Measurements from ENCODE around the gene STXBP5L. TPM values are rescaled to one million over a fixed set of nuclear protein-coding genes. Genes with fewer than 3 reads are reported as not detected.
"Not testable (repeated sequence)": the region's sequence is repeated elsewhere in the genome, so short reads cannot be mapped to it uniquely, and the experiment has no call there.

The STXBP5L gene
- under 1 TPM in 1 of 3 donors, not detected in 2; 0.13 TPM for polyA plus RNA-seq

GRCh38 chr3:120908030-120908794 lies at the start of gene STXBP5L:
Gene STXBP5L, plus strand, starts transcription at chr3:120908205. Its CDS starts 1,374 bp downstream, at chr3:120909579.
- no peak within 1 kb of the TSS for H3K27ac ChIP-seq (ENCODE audit: low read depth, low read length)
- 1 to 3% (median 1%) methylated on average over 75 to 83 of the region's 83 CpGs for WGBS, 3 donors

GRCh38 chr3:120858521-120858920 lies 49.5 kb upstream of the STXBP5L start:
- no peak overlapping the region for H3K27ac ChIP-seq (ENCODE audit: low read depth, low read length)
- 86 to 87% (median 87%) methylated on average over 3 of the region's 3 CpGs for WGBS, 3 donors

DNA sequence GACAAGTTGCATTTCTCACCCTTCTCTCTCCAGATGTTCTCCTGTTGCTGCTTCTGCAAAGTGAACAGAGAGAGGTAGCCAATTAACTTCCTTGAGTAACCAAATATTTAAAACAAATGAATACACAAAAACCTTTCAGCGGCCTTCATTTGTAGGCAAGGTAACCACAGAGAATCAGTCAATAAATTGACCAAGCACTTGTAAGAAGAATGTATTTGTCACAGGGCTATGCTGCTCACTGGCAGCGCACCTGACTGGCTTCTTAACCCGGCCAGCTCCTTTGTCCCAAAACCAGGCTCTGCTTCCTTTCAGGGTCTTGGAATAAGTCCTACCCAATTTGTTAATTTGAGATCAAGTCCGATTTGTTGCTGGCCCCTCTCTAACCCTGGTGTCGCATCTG lies 43.5 kb upstream of the STXBP5L start:
- no peak overlapping the region for H3K27ac ChIP-seq (ENCODE audit: low read depth, low read length)
- 53 to 73% (median 73%) methylated on average over 5 of the region's 5 CpGs for WGBS, 3 donors

DNA sequence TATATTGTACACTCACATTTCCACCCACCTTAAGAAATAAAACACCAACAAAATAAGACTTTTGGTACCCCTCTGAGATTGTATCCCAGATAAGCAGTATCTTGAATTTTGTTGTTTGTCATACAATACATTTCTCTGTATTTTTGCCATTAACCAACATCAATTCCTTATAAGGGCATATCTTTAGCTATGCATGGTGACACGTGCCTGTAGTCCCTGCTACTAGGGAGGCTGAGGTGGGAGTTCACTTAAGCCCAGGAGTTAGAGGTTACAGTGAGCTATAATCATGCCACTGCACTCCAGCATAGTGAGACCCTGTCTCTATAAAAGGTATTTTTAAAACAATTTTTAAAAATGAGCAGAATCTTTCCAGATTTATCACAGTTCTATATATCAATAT lies 32.5 kb upstream of the STXBP5L start:
- 50 to 81% (median 61%) methylated on average over 1 of the region's 1 CpG for WGBS, 3 donors
- no peak overlapping the region for H3K27ac ChIP-seq (ENCODE audit: low read depth, low read length)

- no peak overlapping the region for H3K27ac ChIP-seq (ENCODE audit: low read depth, low read length)
- 52 to 58% (median 53%) methylated on average over 4 of the region's 4 CpGs for WGBS, 3 donors
These were observed 32.0 kb upstream of the STXBP5L start for GRCh38 chr3:120875989-120876388.

- no peak overlapping the region for H3K27ac ChIP-seq (ENCODE audit: low read depth, low read length)
- 65 to 80% (median 66%) methylated on average over 4 of the region's 4 CpGs for whole genome bisulfite sequencing, 3 donors
These were observed 28.6 kb upstream of the STXBP5L start for GRCh38 chr3:120879411-120879810.

- H3K27ac ChIP-seq (ENCODE audit: low read depth, low read length) = no peak overlapping the region
These were observed 15.1 kb upstream of the STXBP5L start for GRCh38 chr3:120892921-120893320.

DNA sequence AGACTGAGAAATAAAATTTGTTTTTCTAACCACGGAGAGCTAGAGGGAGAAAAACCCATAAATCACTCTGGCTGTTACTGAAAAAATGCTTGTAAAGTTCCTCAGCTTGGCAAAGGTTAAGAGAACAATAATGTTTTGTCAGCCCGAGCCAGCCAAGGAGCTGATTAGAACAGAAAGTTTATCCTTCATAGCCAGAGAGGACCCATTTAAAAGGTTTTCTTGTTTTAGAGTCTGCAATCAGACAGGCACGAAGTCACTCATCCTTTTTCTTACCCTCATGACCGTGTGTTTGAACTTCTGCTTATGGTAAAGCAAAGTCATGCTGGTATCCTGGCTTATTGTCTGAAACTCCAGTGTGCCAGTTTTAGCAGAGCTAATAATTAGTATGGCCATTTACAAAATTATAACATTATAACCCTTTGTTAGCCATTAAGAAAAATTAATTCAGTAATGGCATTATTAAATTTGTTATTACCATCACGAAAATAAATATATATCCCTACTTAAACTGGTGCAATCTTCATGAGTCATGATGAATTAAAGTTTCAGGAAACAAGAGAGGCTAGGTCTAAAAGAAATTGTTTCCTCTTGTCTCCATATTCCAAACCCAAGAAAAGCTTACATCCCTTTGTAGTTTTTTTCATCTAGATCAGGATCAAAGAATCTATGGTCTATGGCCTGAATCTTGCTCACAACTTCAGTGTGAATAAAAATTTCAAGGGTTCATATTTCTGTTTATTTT lies 13.5 kb upstream of the STXBP5L start:
- no peak overlapping the region for H3K27ac ChIP-seq (ENCODE audit: low read depth, low read length)
- 6 to 24% (median 7%) methylated on average over 5 of the region's 5 CpGs for WGBS, 3 donors

GRCh38 chr3:120901716-120902115 lies 6.3 kb upstream of the STXBP5L start:
- WGBS, 3 donors = 85 to 96% (median 94%) methylated on average over 5 to 6 of the region's 6 CpGs
- H3K27ac ChIP-seq (ENCODE audit: low read depth, low read length) = not testable (repeated sequence)

DNA sequence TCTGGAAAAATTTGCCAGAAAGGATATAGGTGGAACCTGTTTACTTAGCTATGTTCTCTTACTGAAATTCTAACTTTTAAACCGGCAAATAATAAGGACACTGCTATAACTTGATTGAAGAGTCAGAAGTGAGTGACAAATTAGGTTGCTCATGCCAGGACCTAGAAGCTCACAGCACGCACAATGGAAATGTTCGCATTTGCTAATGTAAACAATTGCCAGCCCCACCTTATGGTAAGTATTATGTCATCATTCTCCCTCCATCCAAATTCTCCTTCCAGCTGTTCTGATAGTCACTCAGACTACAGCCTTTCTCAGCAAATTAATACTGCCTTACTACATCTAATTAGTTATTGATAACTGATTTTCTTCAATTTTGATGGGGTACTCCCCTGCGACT lies 4.8 kb upstream of the STXBP5L start:
- H3K27ac ChIP-seq (ENCODE audit: low read depth, low read length) = no peak overlapping the region
- 48 to 73% (median 70%) methylated on average over 4 of the region's 4 CpGs for WGBS, 3 donors

- H3K27ac ChIP-seq (ENCODE audit: low read depth, low read length) = no peak overlapping the region
- WGBS, 3 donors = 1 to 10% (median 7%) methylated on average over 11 of the region's 11 CpGs
These were observed 361 bp upstream of the STXBP5L start for GRCh38 chr3:120907659-120908029.

GRCh38 chr3:120908795-120909601 lies 993 bp downstream of the STXBP5L start:
- no peak overlapping the region for H3K27ac ChIP-seq (ENCODE audit: low read depth, low read length)
- 2 to 4% (median 3%) methylated on average over 21 to 26 of the region's 26 CpGs for WGBS, 3 donors

GRCh38 chr3:120909602-120909878 lies 1.5 kb downstream of the STXBP5L start:
- no peak overlapping the region for H3K27ac ChIP-seq (ENCODE audit: low read depth, low read length)
- 5 to 13% (median 9%) methylated on average over 4 of the region's 4 CpGs for whole genome bisulfite sequencing, 3 donors

DNA sequence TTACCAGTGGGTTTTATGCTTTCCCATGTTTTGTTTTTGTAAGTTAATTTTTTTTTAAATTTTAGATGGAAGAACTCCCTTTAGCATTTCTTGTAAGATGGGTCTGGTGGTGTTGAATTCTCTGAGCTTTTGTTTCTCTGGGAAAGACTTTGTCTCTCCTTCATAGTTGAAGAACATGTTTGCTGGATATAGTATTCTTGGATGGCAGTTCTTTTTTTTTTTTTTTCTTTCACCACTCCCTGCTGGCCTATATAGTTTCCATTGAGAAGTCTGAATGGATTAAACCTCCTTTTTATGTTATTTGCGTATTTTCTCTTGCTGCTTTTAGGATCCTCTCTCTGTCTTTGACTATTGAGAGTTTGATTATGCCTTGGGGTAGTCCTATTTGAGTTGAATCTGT lies 18.1 kb downstream of the STXBP5L start:
- 71 to 89% (median 86%) methylated on average over 1 of the region's 1 CpG for WGBS, 3 donors
- H3K27ac ChIP-seq (ENCODE audit: low read depth, low read length) = no peak overlapping the region

DNA sequence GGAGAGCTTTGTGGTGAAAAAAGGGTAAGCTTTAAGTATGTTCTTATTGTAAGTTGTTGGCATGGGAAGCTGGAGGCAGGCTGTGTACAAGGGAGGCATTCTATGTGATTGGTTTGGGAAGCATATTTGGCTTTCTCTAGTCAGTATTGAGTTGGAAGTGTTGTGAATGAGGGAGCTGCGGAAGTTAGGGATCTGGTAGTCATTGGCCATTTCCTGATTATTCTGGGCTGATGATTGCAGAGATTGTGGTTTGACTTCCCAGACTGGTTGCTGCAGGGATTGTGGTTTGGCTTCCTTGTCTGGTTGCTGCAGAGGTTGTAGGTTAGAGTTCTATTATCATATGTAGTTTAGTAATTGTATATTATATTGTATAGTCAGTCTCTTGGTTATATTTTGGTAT lies 21.0 kb downstream of the STXBP5L start:
- 63 to 96% (median 85%) methylated on average over 1 of the region's 1 CpG for WGBS, 3 donors
- H3K27ac ChIP-seq (ENCODE audit: low read depth, low read length) = no peak overlapping the region

- no peak overlapping the region for H3K27ac ChIP-seq (ENCODE audit: low read depth, low read length)
- WGBS, 3 donors = 53 to 71% (median 68%) methylated on average over 2 of the region's 2 CpGs
These were observed 23.6 kb downstream of the STXBP5L start for GRCh38 chr3:120931593-120931992.

DNA sequence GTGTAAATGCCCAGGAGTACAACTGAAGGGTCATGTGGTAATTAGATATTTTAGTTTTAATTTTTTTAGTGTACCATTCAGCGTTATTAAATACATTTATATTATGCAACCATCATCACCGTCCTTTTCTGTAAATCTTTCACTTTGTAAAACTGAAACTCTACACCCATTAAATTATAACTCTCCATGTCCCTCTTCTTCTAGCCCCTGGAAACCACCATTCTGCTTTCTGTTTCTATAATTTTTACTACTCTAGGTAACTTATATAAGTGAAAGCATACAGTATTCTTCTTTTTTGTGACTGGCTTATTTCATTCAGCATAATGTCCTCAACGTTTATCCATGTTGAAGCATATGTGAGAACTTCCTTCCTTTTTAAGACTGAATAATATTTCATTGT lies 48.1 kb downstream of the STXBP5L start:
- WGBS, 3 donors = 73 to 77% (median 74%) methylated on average over 3 of the region's 3 CpGs
- no peak overlapping the region for H3K27ac ChIP-seq (ENCODE audit: low read depth, low read length)

DNA sequence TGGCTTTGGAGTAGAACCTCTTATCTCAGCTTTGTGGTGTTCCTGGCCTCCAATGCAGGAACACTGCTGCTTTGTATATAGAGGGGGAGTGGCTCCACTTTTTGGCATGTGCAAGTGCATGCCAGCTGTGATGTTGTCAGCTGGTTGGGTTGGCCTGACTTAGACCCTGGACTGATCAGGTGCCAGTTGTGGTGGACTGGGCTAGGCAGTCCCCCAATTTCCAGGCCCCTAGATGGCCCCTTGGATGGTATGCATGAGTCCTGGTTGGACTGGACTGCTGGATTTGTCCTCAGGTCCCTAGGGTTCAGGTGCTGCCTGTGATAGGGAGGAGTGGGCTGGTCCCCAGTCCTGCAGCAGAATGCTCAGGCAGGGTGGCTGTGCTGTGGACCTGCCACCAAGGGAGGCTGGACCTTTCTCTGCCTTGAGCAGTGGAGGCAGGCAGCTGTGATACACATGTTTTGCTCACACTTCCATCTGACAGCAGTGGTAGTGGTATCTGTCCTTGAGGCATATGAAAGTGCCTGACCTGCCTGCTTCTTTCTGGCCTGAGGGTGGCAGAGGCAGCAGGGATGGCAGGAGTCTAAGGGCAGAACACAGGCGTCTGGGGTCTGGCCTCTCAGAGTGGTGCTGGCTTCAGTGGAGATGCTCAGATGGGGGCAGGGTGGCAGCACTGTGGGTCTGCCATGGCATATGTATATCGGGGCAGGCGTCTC lies 74.8 kb downstream of the STXBP5L start:
- H3K27ac ChIP-seq (ENCODE audit: low read depth, low read length) = no peak overlapping the region
- WGBS, 3 donors = 76 to 80% (median 78%) methylated on average over 3 of the region's 3 CpGs

DNA sequence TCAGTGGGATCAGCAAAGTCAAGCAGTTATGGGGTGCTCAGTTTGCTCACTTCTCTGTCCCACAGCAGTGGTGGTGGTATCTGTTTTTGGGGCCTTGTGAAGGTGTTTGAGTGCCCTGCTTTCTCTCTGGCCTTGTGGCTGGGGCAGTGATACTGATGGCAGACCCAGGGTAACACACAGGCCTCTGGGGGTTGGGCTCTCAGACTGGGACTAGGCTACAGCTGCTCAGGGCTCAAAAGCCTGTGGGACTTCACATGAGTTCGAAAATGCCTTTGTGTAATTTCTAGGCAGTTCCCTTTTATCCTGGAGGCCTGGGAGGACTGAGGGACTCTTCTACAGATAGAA lies 75.3 kb downstream of the STXBP5L start:
- H3K27ac ChIP-seq (ENCODE audit: low read depth, low read length) = no peak overlapping the region
- WGBS, 3 donors = 43 to 57% (median 55%) methylated on average over 1 of the region's 1 CpG

Measured in adipose tissue (tissue), 3 donors.